Endothelial cell of hepatic sinusoid (primary cell): Measurements from ENCODE around the gene UBE2D1.
"Not testable (repeated sequence)": the region's sequence is repeated elsewhere in the genome, so short reads cannot be mapped to it uniquely, and the experiment has no call there.

Experiments used
- in situ Hi-C: cut with HindIII; loops from 2 replicates; pipeline ENCODE4 v1.10.0; 2017; ENCODE audit warnings: low sequenced_read_pairs

UBE2D1 gene

DNA sequence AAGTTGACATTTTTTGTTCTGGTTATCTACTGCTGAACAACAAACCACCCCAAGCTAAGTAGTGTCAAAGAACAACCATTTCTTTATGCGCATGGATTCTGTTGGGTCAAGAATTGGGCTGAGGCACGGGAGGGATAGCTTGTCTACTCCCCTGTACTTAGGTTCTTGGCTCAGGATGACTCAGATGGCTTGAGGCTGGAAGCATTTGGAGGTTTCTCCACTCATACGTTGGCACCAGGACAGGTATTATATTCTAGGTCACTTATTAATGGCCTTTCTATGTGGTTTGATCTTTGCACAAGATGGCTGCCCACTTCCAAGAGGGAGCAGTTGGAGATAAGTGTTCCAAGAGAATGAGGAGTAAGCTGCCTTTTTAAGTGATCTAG lies 38.6 kb downstream of the UBE2D1 start:
- in situ Hi-C loops, result no loop called here

DNA sequence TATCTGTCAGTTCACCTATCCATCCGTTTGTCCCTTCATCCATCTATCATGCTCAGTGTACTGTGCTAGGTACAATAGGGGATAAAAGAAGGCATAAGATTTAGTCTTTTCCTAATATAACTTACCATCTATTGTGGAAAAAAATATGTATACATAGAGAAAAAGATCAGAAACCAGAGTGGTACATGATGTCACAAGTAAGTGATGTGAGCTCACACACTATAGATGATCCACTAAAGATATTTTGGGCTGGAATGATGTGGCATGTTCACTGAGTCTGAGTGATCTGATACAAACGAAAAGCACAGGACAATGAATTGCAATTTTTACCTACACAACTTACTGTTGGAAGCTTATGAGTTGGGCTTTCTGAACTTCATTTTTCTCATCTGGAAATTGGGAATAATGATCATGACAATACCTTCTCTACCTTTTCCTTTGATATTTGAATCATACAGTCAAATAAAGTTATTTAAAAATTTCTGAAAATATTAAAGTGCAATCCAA lies 47.7 kb downstream of the UBE2D1 start:
- in situ Hi-C loops, result no loop called here

DNA sequence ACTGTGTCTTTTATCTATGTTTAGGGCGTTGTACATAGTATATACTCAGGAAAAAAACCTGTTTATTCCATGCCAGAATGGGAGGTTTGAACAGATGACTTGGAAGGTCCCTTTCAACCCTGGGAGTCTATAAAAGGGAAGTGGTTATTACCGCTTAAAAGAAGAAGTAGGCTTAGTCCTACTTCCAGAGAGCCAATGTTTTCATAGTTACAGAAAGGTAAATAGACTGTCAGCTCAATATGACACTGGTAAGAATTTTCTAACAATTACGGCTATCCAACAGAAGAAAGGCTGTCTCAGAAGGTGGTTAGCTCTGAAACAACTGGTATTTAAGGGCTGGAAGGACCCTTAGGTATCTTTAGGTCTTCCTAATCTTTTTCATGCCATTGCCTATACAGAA lies 49.3 kb downstream of the UBE2D1 start:
- in situ Hi-C loops, result no loop called here

GRCh38 chr10:58384544-58384998 lies 49.8 kb downstream of the UBE2D1 start:
- in situ Hi-C loops, result no loop called here

- in situ Hi-C loops, result no loop called here
Measured at GRCh38 chr10:58384999-58385783, 50.4 kb downstream of the UBE2D1 start, which contains the start of gene TFAM. TFAM (plus strand) TSS chr10:58385410; CDS start chr10:58385548, 138 bp downstream.

DNA sequence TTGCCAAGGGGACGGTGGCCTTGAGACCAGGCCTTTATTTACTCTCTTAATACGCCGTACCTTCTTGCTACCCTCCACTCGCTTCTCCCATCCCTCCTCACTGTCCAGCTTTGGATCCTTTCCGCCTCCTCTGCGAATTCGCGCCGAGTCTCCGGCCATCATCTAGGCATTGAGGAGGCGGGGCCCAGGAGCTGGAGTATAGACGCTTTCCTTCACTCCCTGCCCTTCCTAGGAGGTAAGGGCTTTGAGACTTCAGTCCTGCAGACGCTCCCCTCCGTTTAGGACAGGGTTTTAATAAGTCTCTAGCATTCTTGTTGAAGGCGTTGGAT lies 50.9 kb downstream of the UBE2D1 start:
- in situ Hi-C loops, result no loop called here

DNA sequence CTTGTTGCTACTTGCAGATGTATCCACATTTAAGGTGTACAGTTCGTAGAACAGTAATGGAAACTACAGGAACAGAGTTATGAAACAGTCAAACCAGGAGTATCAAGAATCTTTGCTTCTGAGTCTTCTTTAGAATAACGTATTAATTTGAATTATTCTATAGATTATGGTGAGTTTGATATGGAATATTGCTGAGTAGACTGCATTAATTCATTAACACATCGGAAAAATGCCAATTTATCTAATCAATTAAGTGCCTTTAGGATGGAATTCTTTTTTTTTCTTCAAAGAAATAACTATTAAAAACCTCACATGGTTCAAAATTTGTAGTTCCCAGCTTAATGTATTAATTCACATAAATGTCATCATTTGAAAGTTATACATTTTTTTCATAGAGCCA lies 54.2 kb downstream of the UBE2D1 start:
- in situ Hi-C loops, result no loop called here

DNA sequence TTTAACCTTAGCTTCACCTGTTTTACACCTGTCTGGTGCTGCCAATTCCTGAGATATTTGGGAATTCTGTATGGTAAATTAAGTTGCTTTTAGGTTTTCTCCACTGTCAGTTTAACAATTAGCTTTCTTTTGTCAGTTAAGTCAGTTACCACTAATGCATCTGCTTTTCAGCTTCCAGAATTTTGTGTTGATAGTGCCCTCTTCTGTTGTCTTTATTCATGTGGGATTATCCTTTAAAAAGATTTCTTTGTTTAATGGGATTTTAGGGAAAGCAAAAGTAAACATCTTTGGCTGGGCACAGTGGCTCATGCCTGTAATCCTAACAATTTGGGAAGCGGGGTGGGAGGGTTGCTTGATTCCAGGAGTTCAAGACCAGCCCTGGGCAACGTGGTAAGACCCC lies 58.5 kb downstream of the UBE2D1 start:
- in situ Hi-C loops, result no loop called here

DNA sequence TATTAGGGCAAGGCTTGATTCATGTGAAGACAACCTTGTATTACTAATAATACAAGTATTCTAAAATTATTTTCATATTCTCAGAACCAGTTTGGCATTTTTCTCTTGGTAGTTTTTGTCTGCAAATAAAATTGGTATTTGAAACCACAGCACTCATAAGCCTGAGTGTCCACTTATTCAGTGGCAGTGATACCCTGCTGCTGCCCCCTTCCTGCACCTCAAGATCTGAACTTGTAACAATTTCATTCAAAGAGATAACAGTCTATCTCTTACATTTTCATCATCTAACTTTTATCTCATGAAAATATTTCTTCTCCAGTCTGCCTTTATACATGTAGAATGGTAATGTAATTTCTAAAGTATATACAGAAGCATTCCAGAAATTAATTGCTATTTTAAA lies 59.7 kb downstream of the UBE2D1 start:
- in situ Hi-C loops, result no loop called here

DNA sequence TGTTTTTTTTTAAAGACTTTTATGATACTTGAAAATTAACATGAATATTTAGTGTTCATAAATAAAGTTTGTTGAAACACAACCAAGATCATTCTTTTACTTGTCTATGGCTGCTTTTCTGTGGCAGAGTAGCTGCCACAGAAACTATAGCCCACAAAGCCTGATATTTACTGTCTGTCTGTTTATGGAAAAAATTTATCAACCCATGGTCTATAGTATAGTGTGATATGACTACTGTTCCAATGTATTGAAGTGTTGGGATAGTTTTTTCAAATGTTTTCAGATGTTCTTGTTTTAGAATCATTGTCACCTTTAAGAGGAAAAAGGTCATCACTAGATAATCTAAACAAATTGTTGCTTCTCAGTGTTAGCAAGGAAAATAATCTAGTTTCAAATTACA lies 61.3 kb downstream of the UBE2D1 start:
- in situ Hi-C loops, result no loop called here

DNA sequence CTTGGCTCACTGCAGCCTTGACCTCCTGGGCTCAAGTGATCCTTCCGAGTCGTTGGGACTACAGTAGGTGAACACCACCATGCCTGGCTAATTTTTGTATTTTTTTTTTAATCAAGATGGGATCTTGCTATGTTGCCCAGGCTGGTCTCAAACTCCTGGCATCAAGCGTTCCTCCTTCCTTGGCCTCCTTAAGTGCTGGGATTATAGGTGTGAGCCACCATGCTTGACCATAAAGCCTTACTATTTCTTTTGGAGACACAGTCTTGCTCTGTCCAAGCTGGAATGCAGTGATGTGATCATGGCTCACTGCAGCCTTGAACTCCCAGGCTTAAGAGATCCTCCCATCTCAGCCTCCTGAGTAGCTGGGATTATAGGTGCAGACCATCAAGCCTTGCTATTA lies 63.0 kb downstream of the UBE2D1 start:
- in situ Hi-C loops, result no loop called here

DNA sequence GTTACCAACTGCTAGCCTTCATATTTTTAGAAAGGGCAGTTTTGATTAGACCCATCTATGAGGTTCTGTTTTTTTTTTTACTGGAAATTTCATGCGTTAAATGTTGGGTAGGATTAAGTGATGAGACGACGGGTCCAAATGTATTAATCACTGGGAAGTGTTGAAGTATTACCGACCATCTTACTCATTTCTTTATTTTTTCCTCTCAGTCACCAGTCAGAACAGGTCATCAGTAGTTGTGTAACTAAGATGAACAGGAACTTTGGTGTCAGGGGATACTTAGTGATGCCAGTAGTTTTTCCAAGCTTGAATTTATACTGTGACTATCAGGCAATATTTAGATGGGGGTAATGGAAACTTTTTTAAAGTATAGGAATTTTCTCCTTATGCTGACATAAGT lies 64.6 kb downstream of the UBE2D1 start:
- in situ Hi-C loops, result no loop called here

GRCh38 chr10:58400609-58401008 lies 65.8 kb downstream of the UBE2D1 start:
- in situ Hi-C loops, result no loop called here

GRCh38 chr10:58404001-58404400 lies 69.2 kb downstream of the UBE2D1 start:
- in situ Hi-C loops, result no loop called here

DNA sequence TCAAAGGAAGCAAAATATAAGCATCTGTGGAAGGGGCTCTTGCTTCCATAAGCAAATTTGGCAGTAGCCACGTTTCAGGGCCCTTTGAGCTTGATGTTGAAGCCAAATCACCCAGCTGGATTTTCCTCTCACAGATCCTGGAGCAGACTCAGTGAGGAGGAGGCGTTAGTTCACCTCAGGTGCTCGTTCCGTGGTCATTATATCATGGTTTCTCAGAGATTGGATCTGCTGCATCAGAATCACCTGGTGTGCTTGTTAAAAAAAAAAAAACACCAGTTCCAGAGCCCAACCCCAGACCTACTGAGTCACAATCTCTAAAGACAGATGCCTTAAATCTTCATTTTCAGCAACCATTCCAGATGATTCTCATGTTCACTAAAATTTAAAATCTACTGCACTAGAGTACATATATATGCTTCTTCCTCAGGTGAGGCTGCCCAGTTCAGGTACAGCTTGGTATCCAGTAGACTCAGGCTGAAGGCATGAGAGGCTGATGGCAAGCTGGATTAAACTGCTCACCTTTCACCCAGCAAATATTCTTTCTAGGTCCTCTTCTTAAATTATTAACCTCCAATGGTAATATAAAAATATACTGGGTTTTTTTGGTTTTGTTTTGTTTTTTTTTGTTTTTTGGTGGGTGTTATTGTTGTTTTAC lies 75.3 kb downstream of the UBE2D1 start:
- in situ Hi-C loops, result no loop called here

GRCh38 chr10:58412502-58412961 lies 77.7 kb downstream of the UBE2D1 start:
- in situ Hi-C loops, result no loop called here

DNA sequence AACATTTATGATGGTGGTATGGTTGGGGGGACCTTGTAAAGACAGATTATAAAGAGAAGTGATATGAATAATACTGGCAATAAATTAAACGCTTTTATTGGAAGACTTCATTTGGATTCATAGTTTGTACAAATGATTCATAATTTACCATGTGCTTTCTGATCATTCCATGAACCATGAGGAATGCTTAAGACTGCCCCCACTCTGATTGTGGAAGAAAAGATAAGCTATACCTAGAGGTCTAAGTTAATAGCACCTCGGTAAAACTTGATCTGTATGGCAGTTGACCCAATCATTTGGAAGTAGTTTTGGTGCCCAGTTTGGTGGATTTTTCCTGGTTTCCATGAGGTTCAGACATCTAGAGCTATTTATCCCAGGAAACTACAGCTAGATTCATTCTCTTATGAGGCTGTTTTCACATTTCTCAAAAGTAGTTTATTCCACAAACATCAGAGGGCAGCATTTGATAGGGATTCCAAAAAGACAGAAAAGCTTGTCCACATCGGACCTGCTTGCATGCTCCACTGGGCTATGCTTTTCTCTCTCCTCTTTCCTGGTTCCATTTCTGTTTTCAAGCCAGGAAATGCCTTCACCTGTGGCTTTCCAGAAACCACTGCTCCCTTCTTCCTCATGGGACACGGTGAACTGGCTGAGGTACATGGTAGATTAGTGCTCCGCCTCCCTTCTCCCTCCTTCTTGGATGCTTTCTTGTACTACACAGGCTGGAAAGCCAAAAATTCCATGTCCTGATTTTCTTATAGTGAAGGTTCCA lies 79.7 kb downstream of the UBE2D1 start:
- in situ Hi-C loops, result no loop called here

GRCh38 chr10:58415757-58416156 lies 81.0 kb downstream of the UBE2D1 start:
- in situ Hi-C loops, result no loop called here

DNA sequence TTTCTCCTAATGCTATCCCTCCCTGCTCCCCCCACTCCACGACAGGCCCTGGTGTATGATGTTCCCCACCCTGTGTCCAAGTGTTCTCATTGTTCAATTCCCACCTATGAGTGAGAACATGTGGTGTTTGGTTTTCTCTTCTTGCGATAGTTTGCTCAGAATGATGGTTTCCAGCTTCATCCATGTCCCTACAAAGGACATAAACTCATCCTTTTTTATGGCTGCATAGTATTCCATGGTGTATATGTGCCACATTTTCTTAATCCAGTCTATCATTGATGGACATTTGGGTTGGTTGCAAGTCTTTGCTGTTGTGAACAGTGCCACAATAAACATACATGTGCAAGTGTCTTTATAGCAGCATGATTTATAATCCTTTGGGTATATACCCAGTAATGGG lies 83.1 kb downstream of the UBE2D1 start:
- in situ Hi-C loops, result not testable (repeated sequence)
